ENCODE data around the gene ASCL5.

DNA sequence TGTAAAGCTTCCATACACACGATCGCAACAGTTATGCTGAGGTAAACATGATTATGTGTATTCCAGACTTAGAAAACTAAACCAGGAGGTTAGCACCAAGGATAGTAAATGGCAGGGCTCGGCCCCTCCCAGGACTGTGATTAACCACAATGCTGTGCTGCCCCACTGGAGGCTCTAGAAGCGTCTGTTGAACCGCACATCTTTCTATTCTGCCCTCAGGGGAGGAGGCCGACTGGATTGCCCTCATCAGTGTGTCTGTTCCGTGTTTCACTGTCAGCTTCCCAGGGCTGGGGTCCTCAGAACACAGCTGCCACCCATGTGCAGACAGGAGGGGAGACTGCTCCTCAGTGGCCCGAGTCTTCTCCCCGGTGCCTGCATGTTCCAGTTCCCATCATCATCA lies 12.8 kb upstream of the ASCL5 start:
- TF ChIP-seq, protein P1, sequence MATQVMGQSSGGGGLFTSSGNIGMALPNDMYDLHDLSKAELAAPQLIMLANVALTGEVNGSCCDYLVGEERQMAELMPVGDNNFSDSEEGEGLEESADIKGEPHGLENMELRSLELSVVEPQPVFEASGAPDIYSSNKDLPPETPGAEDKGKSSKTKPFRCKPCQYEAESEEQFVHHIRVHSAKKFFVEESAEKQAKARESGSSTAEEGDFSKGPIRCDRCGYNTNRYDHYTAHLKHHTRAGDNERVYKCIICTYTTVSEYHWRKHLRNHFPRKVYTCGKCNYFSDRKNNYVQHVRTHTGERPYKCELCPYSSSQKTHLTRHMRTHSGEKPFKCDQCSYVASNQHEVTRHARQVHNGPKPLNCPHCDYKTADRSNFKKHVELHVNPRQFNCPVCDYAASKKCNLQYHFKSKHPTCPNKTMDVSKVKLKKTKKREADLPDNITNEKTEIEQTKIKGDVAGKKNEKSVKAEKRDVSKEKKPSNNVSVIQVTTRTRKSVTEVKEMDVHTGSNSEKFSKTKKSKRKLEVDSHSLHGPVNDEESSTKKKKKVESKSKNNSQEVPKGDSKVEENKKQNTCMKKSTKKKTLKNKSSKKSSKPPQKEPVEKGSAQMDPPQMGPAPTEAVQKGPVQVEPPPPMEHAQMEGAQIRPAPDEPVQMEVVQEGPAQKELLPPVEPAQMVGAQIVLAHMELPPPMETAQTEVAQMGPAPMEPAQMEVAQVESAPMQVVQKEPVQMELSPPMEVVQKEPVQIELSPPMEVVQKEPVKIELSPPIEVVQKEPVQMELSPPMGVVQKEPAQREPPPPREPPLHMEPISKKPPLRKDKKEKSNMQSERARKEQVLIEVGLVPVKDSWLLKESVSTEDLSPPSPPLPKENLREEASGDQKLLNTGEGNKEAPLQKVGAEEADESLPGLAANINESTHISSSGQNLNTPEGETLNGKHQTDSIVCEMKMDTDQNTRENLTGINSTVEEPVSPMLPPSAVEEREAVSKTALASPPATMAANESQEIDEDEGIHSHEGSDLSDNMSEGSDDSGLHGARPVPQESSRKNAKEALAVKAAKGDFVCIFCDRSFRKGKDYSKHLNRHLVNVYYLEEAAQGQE (IDR thresholded peaks at IDR 0.05; ENCODE audit: insufficient read depth in 1 of 2, low read depth in 2 of 2, low read length in 1 of 2), result no peak
- TF ChIP-seq, protein P2, sequence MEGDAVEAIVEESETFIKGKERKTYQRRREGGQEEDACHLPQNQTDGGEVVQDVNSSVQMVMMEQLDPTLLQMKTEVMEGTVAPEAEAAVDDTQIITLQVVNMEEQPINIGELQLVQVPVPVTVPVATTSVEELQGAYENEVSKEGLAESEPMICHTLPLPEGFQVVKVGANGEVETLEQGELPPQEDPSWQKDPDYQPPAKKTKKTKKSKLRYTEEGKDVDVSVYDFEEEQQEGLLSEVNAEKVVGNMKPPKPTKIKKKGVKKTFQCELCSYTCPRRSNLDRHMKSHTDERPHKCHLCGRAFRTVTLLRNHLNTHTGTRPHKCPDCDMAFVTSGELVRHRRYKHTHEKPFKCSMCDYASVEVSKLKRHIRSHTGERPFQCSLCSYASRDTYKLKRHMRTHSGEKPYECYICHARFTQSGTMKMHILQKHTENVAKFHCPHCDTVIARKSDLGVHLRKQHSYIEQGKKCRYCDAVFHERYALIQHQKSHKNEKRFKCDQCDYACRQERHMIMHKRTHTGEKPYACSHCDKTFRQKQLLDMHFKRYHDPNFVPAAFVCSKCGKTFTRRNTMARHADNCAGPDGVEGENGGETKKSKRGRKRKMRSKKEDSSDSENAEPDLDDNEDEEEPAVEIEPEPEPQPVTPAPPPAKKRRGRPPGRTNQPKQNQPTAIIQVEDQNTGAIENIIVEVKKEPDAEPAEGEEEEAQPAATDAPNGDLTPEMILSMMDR (IDR thresholded peaks at IDR 0.05), result no peak
- TF ChIP-seq POLR2AphosphoS5 (IDR thresholded peaks at IDR 0.05; ENCODE audit: low read depth, low read length), result no peak

Measured in Panc1 (cell line).